HG03460 (cell line): ENCODE measurements around the gene MUCL1.

ENCODE experiments used
- ATAC-seq: cut with Tn5 transposase; IDR thresholded peaks from one replicate; pipeline ENCODE4 v1.9.1; 2021; ENCODE audit not compliant: unreplicated experiment

The MUCL1 gene

GRCh38 chr12:54891717-54892478, 37.6 kb downstream of the MUCL1 start:
- no peak for ATAC-seq
